ENCODE data around the gene ARMCX6. TPM values are rescaled to one million over a fixed set of nuclear protein-coding genes. Genes with fewer than 3 reads are reported as not detected.

ARMCX6 gene
- polyA plus RNA-seq, 1 donor (not counting 4 experiments of a cell fraction or from before 2014, with no cell fraction given), result 56.1 TPM

GRCh38 chrX:101642093-101642492, 24.3 kb upstream of the ARMCX6 start:
- no peaks in the 10 kb centered on the region for H3K9me3 ChIP-seq (ENCODE audit: control insufficient read depth, low read depth, low read length)
- no peaks in the 10 kb centered on the region for H3K4me1 ChIP-seq (ENCODE audit: control insufficient read depth, extremely low read depth, insufficient read depth, low read length)
- dilution Hi-C loops (cut with MboI; ENCODE audit: extremely low pct_ligation_motif_present, low sequenced_read_pairs), result no loop called here
- no peak overlapping the region for H3K9ac ChIP-seq (ENCODE audit: control insufficient read depth, extremely low read depth, insufficient read depth, low read length)
- no peak for DNase-seq (ENCODE audit: low read depth, low spot score)
- H3K27me3 ChIP-seq (ENCODE audit: control insufficient read depth, extremely low read depth, insufficient read depth, low read length), result no peaks in the 10 kb centered on the region
- no peaks in the 10 kb centered on the region for H4K20me1 ChIP-seq (ENCODE audit: control insufficient read depth, extremely low read depth, insufficient read depth, low read length)
- no peaks in the 10 kb centered on the region for H3K79me2 ChIP-seq (ENCODE audit: control insufficient read depth, insufficient read depth, low read length)
- no peaks in the 10 kb centered on the region for H3K9me1 ChIP-seq (ENCODE audit: control insufficient read depth, extremely low read depth, insufficient read depth, low read length)
- no peak overlapping the region for H3K27ac ChIP-seq (ENCODE audit: control insufficient read depth, insufficient read depth, low read length)
- TF ChIP-seq, protein P1, sequence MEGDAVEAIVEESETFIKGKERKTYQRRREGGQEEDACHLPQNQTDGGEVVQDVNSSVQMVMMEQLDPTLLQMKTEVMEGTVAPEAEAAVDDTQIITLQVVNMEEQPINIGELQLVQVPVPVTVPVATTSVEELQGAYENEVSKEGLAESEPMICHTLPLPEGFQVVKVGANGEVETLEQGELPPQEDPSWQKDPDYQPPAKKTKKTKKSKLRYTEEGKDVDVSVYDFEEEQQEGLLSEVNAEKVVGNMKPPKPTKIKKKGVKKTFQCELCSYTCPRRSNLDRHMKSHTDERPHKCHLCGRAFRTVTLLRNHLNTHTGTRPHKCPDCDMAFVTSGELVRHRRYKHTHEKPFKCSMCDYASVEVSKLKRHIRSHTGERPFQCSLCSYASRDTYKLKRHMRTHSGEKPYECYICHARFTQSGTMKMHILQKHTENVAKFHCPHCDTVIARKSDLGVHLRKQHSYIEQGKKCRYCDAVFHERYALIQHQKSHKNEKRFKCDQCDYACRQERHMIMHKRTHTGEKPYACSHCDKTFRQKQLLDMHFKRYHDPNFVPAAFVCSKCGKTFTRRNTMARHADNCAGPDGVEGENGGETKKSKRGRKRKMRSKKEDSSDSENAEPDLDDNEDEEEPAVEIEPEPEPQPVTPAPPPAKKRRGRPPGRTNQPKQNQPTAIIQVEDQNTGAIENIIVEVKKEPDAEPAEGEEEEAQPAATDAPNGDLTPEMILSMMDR (optimal IDR thresholded peaks at IDR 0.05 in 1 of 3, IDR thresholded peaks at IDR 0.05 in 1 of 3, conservative IDR thresholded peaks at IDR 0.05 in 1 of 3; ENCODE audit: extremely low read depth in 1 of 3, insufficient read depth in 2 of 3, low read length in 3 of 3), result no peak
- TF ChIP-seq EZH2 (IDR thresholded peaks at IDR 0.05; ENCODE audit: low read length), result no peak
- no peak overlapping the region for H3K4me2 ChIP-seq (ENCODE audit: control insufficient read depth, extremely low read depth, insufficient read depth, low read depth, low read length)
- H3K36me3 ChIP-seq (ENCODE audit: control insufficient read depth in 2 of 2, extremely low read depth in 1 of 2, insufficient read depth in 2 of 2, low read length in 2 of 2), result no peaks in the 10 kb centered on the region
- no peak for FAIRE-seq
- no peak overlapping the region for H3K4me3 ChIP-seq (ENCODE audit: control insufficient read depth in 2 of 3, extremely low read depth in 1 of 3, insufficient read depth in 2 of 3, low read depth in 1 of 3, low read length in 3 of 3)
- H2AFZ ChIP-seq (ENCODE audit: control insufficient read depth, low read length), result no peak overlapping the region

DNA sequence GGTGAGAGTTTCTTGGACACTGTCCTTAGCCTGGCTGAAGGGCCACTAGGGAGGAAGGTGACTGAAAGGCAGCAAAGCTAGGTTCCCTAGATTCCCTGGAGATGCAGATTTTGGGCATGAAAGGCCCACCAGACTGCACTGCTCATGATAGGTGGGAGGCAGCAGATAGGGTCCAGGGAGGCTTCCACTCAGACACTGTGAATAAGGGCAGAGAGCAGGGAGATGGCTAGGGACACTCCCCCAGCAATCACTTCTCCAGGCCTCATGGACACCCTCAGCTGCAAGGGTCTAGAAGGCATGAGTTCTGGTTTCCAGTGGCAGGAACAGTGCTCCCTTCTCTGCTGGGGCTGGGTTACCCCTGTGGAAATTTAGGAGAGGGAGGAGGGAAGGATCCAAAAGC, 21.8 kb upstream of the ARMCX6 start:
- Histone ChIP-seq H3K4me1 (ENCODE audit: control insufficient read depth, extremely low read depth, insufficient read depth, low read length) (no peaks in the 10 kb centered on the region), H3K9me1 (ENCODE audit: control insufficient read depth, extremely low read depth, insufficient read depth, low read length) (no peaks in the 10 kb centered on the region), H2AFZ (ENCODE audit: control insufficient read depth, low read length) (no peak overlapping the region), H3K36me3 (ENCODE audit: control insufficient read depth in 2 of 2, extremely low read depth in 1 of 2, insufficient read depth in 2 of 2, low read length in 2 of 2) (no peaks in the 10 kb centered on the region), H3K9ac (ENCODE audit: control insufficient read depth, extremely low read depth, insufficient read depth, low read length) (no peak overlapping the region), H4K20me1 (ENCODE audit: control insufficient read depth, extremely low read depth, insufficient read depth, low read length) (no peaks in the 10 kb centered on the region), H3K79me2 (ENCODE audit: control insufficient read depth, insufficient read depth, low read length) (no peaks in the 10 kb centered on the region), H3K9me3 (ENCODE audit: control insufficient read depth, low read depth, low read length) (no peaks in the 10 kb centered on the region), H3K27ac (ENCODE audit: control insufficient read depth, insufficient read depth, low read length) (no peak overlapping the region), H3K4me3 (ENCODE audit: control insufficient read depth in 2 of 3, extremely low read depth in 1 of 3, insufficient read depth in 2 of 3, low read depth in 1 of 3, low read length in 3 of 3) (no peak overlapping the region), H3K27me3 (ENCODE audit: control insufficient read depth, extremely low read depth, insufficient read depth, low read length) (no peaks in the 10 kb centered on the region), H3K4me2 (ENCODE audit: control insufficient read depth, extremely low read depth, insufficient read depth, low read depth, low read length) (no peak overlapping the region)
- FAIRE-seq, result no peak
- dilution Hi-C loops (cut with MboI; ENCODE audit: extremely low pct_ligation_motif_present, low sequenced_read_pairs), result no loop called here
- no peak for DNase-seq (ENCODE audit: low read depth, low spot score)
- no peak for TF ChIP-seq EZH2 (IDR thresholded peaks at IDR 0.05; ENCODE audit: low read length)
- TF ChIP-seq, protein P1 (optimal IDR thresholded peaks at IDR 0.05 in 1 of 3, IDR thresholded peaks at IDR 0.05 in 1 of 3, conservative IDR thresholded peaks at IDR 0.05 in 1 of 3; ENCODE audit: extremely low read depth in 1 of 3, insufficient read depth in 2 of 3, low read length in 3 of 3), result no peak
